Smooth muscle cell (in vitro differentiated cells): ENCODE data around the gene MPP2. TPM values are rescaled to one million over a fixed set of nuclear protein-coding genes. Genes with fewer than 3 reads are reported as not detected.

Experiments used
- DNase-seq: peaks from one replicate; lab custom pipeline; 2025; ENCODE audit not compliant: unreplicated experiment; lab: John Stamatoyannopoulos, UW
- H2AFZ ChIP-seq: fragments of 200-600 bp; sonication (generic); 2 replicates; pipeline ENCODE4 v1.6.0; 2016; ENCODE audit warnings: antibody characterized with exemption, low read depth, mild to moderate bottlenecking
- H3F3A ChIP-seq: fragments of 200-600 bp; sonication (generic); 2 replicates; pipeline ENCODE4 v1.6.0; 2017; ENCODE audit warnings: antibody characterized with exemption, low read depth
- H3K27ac ChIP-seq: fragments of 200-600 bp; sonication (generic); 2 replicates; pipeline ENCODE4 v1.5.1; 2016; ENCODE audit warnings: low read depth, mild to moderate bottlenecking
- H3K27me3 ChIP-seq: fragments of 200-600 bp; sonication (generic); 2 replicates; pipeline ENCODE4 v1.6.1; 2016; ENCODE audit warnings: low read depth, mild to moderate bottlenecking
- H3K36me3 ChIP-seq: fragments of 200-600 bp; sonication (generic); 2 replicates; pipeline ENCODE4 v1.5.1; 2016; ENCODE audit warnings: low read depth
- H3K4me1 ChIP-seq: fragments of 200-600 bp; sonication (generic); 2 replicates; pipeline ENCODE4 v1.5.1; 2016; ENCODE audit warnings: low read depth
- H3K4me2 ChIP-seq: fragments of 200-600 bp; sonication (generic); 2 replicates; pipeline ENCODE4 v1.6.0; 2016; ENCODE audit warnings: mild to moderate bottlenecking
- H3K4me3 ChIP-seq: fragments of 200-600 bp; sonication (generic); 2 replicates; pipeline ENCODE4 v1.5.1; 2016; ENCODE audit warnings: mild to moderate bottlenecking
- H3K79me2 ChIP-seq: fragments of 200-600 bp; sonication (generic); 2 replicates; pipeline ENCODE4 v1.6.0; 2016; ENCODE audit warnings: low read depth, mild to moderate bottlenecking
- H3K9ac ChIP-seq: fragments of 200-600 bp; sonication (generic); 2 replicates; pipeline ENCODE4 v1.6.0; 2016; ENCODE audit warnings: low read depth
- H3K9me3 ChIP-seq: fragments of 200-600 bp; sonication (generic); replicated peaks from 2 replicates; pipeline ENCODE4 v1.5.1; 2016; ENCODE audit warnings: low read depth
- H4K20me1 ChIP-seq: fragments of 200-600 bp; sonication (generic); 2 replicates; pipeline ENCODE4 v1.6.0; 2016; ENCODE audit warnings: low read depth
- WGBS: methylation state at CpG from one replicate; pipeline ENCODE4 v1.1.7; 2016; ENCODE audit warnings: low lambda C conversion rate; 5-methylcytosine and 5-hydroxymethylcytosine counted together
- polyA plus RNA-seq: library from polyadenylated mRNA; unstranded; fragments of >200 nt; fragmentation: Nextera tagmentation; extraction: Ambion mirVana; gene quantifications from 2 replicates; pipeline ENCODE4 v1.2.1, GENCODE V29; 2016
- total RNA-seq: library from RNA; depleted of rRNA; stranded (reverse); fragments of >200 nt; gene quantifications from 2 replicates; pipeline ENCODE4 v1.2.3, GENCODE V29; 2014
- TF ChIP-seq, protein P1 (sequence below): fragments of 200-600 bp; sonication (generic); IDR thresholded peaks from 2 replicates; pipeline ENCODE4 v1.5.1; 2017; ENCODE audit warnings: borderline replicate concordance, mild to moderate bottlenecking, antibody characterized with exemption; ENCODE audit not compliant: insufficient read depth, poor library complexity, severe bottlenecking

Gene MPP2
- total and polyA plus RNA-seq, 2 experiments from 2014 or later, result 15.4 to 19.4 TPM

DNA sequence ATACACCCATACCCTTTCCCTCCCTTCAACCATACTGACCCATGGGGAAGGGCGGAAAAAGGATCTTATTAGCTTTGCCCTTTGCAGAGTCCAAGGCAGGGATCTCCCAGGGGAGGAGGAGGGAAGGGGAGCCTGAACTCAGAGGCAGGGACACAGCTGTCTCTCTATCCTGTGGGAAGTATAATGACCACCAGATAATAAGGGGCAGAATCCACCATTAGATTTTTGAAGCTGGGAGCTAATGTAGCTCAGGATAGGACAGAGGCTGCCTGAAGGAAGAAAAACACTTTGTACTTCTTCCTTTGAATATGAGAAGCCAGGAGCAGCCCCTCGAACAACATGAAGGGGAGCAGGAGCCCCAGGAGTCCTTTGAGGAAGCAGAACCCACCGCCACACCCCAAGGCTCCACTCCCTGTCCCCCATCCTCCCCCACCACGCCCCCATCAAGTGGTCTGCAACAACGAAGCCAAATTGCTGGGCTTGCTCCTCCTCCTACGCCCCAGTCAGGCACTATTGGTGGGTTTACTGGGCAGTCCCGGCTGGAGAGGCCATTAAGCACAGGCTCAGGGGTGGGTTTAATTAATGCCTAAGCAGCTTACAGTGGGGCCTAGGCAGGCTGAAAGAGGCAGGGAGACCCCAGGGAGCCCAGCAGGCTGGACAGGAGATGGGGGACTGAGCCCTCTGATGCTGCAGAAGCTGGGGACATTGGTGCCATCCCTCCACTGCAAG is 5.3 kb downstream of the MPP2 start:
- Histone ChIP-seq H3K27me3 (no peaks in the 10 kb centered on the region), H3K79me2 (no peaks in the 10 kb centered on the region), H2AFZ (no peak overlapping the region), H3K27ac (no peak overlapping the region), H3K9ac (no peak overlapping the region), H3K9me3 (no peaks in the 10 kb centered on the region), H3K4me3 (no peak overlapping the region), H3F3A (no peaks in the 10 kb centered on the region), H3K4me2 (no peak overlapping the region), H3K4me1 (peaks cover 48% of the 10 kb centered on the region), H3K36me3 (no peaks in the 10 kb centered on the region), H4K20me1 (peaks cover 55% of the 10 kb centered on the region)
- 72% methylated on average over 7 of the region's 7 CpGs for WGBS
- no peak for DNase-seq
- TF ChIP-seq, protein P1, sequence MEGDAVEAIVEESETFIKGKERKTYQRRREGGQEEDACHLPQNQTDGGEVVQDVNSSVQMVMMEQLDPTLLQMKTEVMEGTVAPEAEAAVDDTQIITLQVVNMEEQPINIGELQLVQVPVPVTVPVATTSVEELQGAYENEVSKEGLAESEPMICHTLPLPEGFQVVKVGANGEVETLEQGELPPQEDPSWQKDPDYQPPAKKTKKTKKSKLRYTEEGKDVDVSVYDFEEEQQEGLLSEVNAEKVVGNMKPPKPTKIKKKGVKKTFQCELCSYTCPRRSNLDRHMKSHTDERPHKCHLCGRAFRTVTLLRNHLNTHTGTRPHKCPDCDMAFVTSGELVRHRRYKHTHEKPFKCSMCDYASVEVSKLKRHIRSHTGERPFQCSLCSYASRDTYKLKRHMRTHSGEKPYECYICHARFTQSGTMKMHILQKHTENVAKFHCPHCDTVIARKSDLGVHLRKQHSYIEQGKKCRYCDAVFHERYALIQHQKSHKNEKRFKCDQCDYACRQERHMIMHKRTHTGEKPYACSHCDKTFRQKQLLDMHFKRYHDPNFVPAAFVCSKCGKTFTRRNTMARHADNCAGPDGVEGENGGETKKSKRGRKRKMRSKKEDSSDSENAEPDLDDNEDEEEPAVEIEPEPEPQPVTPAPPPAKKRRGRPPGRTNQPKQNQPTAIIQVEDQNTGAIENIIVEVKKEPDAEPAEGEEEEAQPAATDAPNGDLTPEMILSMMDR, result no peak

- 25% methylated on average over 13 of the region's 13 CpGs for WGBS
These were observed 6.2 kb downstream of the MPP2 start for GRCh38 chr17:43900858-43901754.

DNA sequence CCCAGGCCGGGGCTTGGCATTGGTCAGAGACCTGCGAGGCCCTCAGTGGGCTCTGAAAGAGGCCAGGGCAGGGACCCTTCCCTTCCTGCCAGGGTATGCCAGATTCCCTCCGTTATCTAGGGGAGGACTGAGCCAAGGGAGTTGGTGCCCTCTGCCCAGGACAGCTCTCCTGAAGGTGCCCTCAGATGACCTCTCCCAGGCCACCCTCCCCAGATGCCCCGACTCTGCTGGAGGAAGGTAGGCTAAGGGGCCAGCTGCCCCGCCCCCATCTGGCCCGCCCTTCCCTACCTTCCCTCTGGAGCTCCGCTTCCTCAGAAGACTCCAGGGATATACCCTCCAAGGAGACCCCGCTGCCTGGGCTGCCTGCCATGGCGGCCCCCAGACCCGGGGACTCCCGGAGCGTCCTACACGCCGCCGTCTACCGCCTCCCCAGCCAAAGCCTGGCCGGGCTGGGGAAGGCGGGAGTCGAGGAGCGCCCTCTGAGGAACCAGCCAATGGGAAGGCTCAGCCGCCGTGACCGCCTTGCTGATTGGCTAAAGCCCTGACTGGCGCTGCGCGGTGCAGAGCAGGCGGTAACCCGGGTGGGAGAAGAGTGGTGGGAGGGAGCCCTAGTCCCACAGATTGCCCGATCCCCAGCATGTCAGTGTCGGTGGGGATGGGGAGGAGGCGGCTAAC is 7.0 kb downstream of the MPP2 start:
- Histone ChIP-seq H4K20me1 (peaks cover 67% of the 10 kb centered on the region), H3K9me3 (no peaks in the 10 kb centered on the region), H3K27ac (no peak overlapping the region), H3F3A (no peaks in the 10 kb centered on the region), H3K4me1 (peaks cover 41% of the 10 kb centered on the region), H3K79me2 (no peaks in the 10 kb centered on the region), H3K9ac (no peak overlapping the region), H2AFZ (peak overlapping the region; percentile 44), H3K27me3 (no peaks in the 10 kb centered on the region), H3K4me3 (peak overlapping the region; percentile 67), H3K4me2 (peak overlapping the region; percentile 96), H3K36me3 (no peaks in the 10 kb centered on the region)
- WGBS, result 4% methylated on average over 28 of the region's 31 CpGs
- TF ChIP-seq, protein P1, result no peak
- DNase-seq, result peak; percentile 41

More at GRCh38 chr17:43900858-43901754, 6.2 kb downstream of the MPP2 start:
- no peaks in the 10 kb centered on the region for H3K36me3 ChIP-seq
- H3K4me1 ChIP-seq, result peaks cover 48% of the 10 kb centered on the region
- no peaks in the 10 kb centered on the region for H3K27me3 ChIP-seq
- H3K4me2 ChIP-seq, result peak overlapping the region; percentile 96
- peak overlapping the region; percentile 67 for H3K4me3 ChIP-seq
- H3K27ac ChIP-seq, result no peak overlapping the region
- H3K9ac ChIP-seq, result no peak overlapping the region
- no peak for DNase-seq
- TF ChIP-seq, protein P1, result no peak
- peak overlapping the region; percentile 44 for H2AFZ ChIP-seq
- no peaks in the 10 kb centered on the region for H3F3A ChIP-seq
- peaks cover 65% of the 10 kb centered on the region for H4K20me1 ChIP-seq
- no peaks in the 10 kb centered on the region for H3K79me2 ChIP-seq
- H3K9me3 ChIP-seq, result no peaks in the 10 kb centered on the region
